K562 (cell line): ENCODE measurements around the gene C16orf92. TPM values are rescaled to one million over a fixed set of nuclear protein-coding genes. Genes with fewer than 3 reads are reported as not detected.
A peak's percentile ranks its signal among the peaks of the same experiment; 100 is the strongest.

ENCODE experiments used
- ARNT ChIP-seq, 2 experiments: fragments of 450-650 bp; IDR thresholded peaks; 2 replicates each; pipeline ENCODE4 v1.6.1; 2016; ENCODE audit warnings: mild to moderate bottlenecking in 1 of 2
- BRF1 ChIP-seq: IDR thresholded peaks from 3 replicates; pipeline ENCODE4 v1.6.1; 2011; ENCODE audit warnings: borderline replicate concordance, mild to moderate bottlenecking; ENCODE audit not compliant: insufficient read length; ENCODE audit errors: extremely low read depth
- DNMT1 ChIP-seq: fragments of 450-650 bp; IDR thresholded peaks from 2 replicates; pipeline ENCODE4 v1.6.1; 2016; ENCODE audit warnings: antibody characterized with exemption, mild to moderate bottlenecking
- EGR1 ChIP-seq: fragments of 450-650 bp; conservative IDR thresholded peaks from 2 replicates; pipeline ENCODE4 v1.6.1; 2017; ENCODE audit warnings: mild to moderate bottlenecking
- FOXP4 ChIP-seq: sonication (generic); formaldehyde crosslinking; IDR thresholded peaks from 2 replicates; pipeline ENCODE4 v1.8.0; 2022; ENCODE audit warnings: mild to moderate bottlenecking, missing genetic modification reagents, borderline replicate concordance
- GABPB1 ChIP-seq: sonication (generic); formaldehyde crosslinking; IDR thresholded peaks from 2 replicates; pipeline ENCODE4 v1.8.0; 2022; ENCODE audit warnings: mild to moderate bottlenecking, missing genetic modification reagents
- GATA2 ChIP-seq: sonication (generic); formaldehyde crosslinking; IDR thresholded peaks from 2 replicates; pipeline ENCODE4 v1.4.0; 2020; ENCODE audit warnings: mild to moderate bottlenecking, missing genetic modification reagents
- KAT2B ChIP-seq: IDR thresholded peaks from one replicate; pipeline ENCODE4 v1.6.1; 2012; ENCODE audit warnings: low read depth, mild to moderate bottlenecking, control low read depth, inconsistent platforms, low read length, moderate library complexity
- MAX ChIP-seq: sonication (generic); formaldehyde crosslinking; IDR thresholded peaks from 2 replicates; pipeline ENCODE4 v1.9.0; 2022; ENCODE audit warnings: mild to moderate bottlenecking, missing genetic modification reagents
- MTF1 ChIP-seq: fragments of 250-450 bp; sonication (Bioruptor Pico); IDR thresholded peaks from 2 replicates; pipeline ENCODE4 v1.9.0; 2021; ENCODE audit warnings: moderate library complexity, mild to moderate bottlenecking, inconsistent platforms, borderline replicate concordance
- NCOA2 ChIP-seq, 2 experiments: fragments of 450-650 bp; IDR thresholded peaks; 2 replicates each; pipeline ENCODE4 v1.6.1; 2018; ENCODE audit warnings: mild to moderate bottlenecking in 2 of 2, moderate library complexity in 1 of 2; ENCODE audit not compliant: partially characterized antibody in 2 of 2
- SMARCC2 ChIP-seq: fragments of 450-650 bp; IDR thresholded peaks from 2 replicates; pipeline ENCODE4 v1.6.1; 2017; ENCODE audit warnings: antibody characterized with exemption, moderate library complexity, mild to moderate bottlenecking, low read depth
- SRSF9 ChIP-seq: fragments of 200-400 bp; formaldehyde crosslinking; IDR thresholded peaks from 2 replicates; pipeline ENCODE4 v1.6.1; 2017; ENCODE audit warnings: low read depth, low read length, borderline replicate concordance
- ZFP1 ChIP-seq: fragments of 450-650 bp; formaldehyde crosslinking; IDR thresholded peaks from 2 replicates; pipeline ENCODE4 v1.4.0; 2020; ENCODE audit warnings: mild to moderate bottlenecking, mixed read lengths
- ZNF766 ChIP-seq: fragments of 200-800 bp; sonication (Bioruptor generic); conservative IDR thresholded peaks from 2 replicates; pipeline ENCODE4 v1.6.1; 2016; ENCODE audit warnings: missing genetic modification characterization, missing compliant biosample characterization
- polyA plus RNA-seq, 8 experiments: library from polyadenylated mRNA; depleted of rRNA in 4 of 8; stranded (reverse) in 5 of 8; unstranded in 3 of 8; fragments of >200 nt; fragmentation: Nextera tagmentation in 2 of 8; fragmentation: Illumina TruSeq in 1 of 8; extraction: Ambion mirVana in 2 of 8; extraction: Trizol in 1 of 8; gene quantifications; 2 replicates each; pipeline versions ENCODE4 v1.2.1 to v1.2.3, GENCODE V29; 2011 to 2014; ENCODE audit warnings: inconsistent platforms in 1 of 8, missing spikeins in 1 of 8
- total RNA-seq, 7 experiments: library from RNA; depleted of rRNA in 6 of 7; stranded (reverse); fragments of >200 nt in 6 of 7; fragmentation: Illumina TruSeq in 2 of 7; extraction: Trizol in 2 of 7; gene quantifications; 2 replicates each; pipeline versions ENCODE4 v1.2.1 to v1.2.3, GENCODE V29; 2011 to 2021; ENCODE audit warnings: low replicate concordance in 1 of 7
- TF ChIP-seq, protein P1 (sequence below): IDR thresholded peaks from 2 replicates; pipeline ENCODE4 v1.6.1; 2011; ENCODE audit not compliant: insufficient read length; ENCODE audit errors: extremely low read depth
- TF ChIP-seq, protein P2 (sequence below), 2 experiments: fragments of 450-650 bp; IDR thresholded peaks; 2 replicates each; pipeline ENCODE4 v1.6.1; 2016; ENCODE audit warnings: mild to moderate bottlenecking in 2 of 2, borderline replicate concordance in 1 of 2, low read depth in 1 of 2, moderate library complexity in 1 of 2

Gene C16orf92
- total and polyA plus RNA-seq, 9 of the 15 experiments (the other 6 are each of a cell fraction or from before 2014, with no cell fraction given) = not detected

GRCh38 chr16:29995324-29995910, 27.6 kb upstream of the C16orf92 start, which contains the start of gene HIRIP3 (continued):
- TF ChIP-seq NCOA2 (IDR thresholded peaks at IDR 0.05; ENCODE audit: partially characterized antibody in 2 of 2) (no peak), DNMT1 (no peak), GABPB1 (CRISPR knock-in tag) (0 out of 2 replicates have a peak, but pooled peaks have one; percentile 13), SRSF9 (no peak), MTF1 (CRISPR knock-in tag) (no peak), SMARCC2 (no peak), EGR1 (no peak; the same call in 1 of the 2 replicates), FOXP4 (0 out of 2 replicates have a peak, but pooled peaks have one; percentile 76), ZNF766 (no peak), BRF1 (no peak), MAX (CRISPR knock-in tag) (peak; percentile 90), GATA2 (0 out of 2 replicates have a peak, but pooled peaks have one; percentile 18), KAT2B (no peak), ARNT (IDR thresholded peaks at IDR 0.05) (no peak), ZFP1 (CRISPR knock-in tag) (no peak)
- TF ChIP-seq, protein P1, sequence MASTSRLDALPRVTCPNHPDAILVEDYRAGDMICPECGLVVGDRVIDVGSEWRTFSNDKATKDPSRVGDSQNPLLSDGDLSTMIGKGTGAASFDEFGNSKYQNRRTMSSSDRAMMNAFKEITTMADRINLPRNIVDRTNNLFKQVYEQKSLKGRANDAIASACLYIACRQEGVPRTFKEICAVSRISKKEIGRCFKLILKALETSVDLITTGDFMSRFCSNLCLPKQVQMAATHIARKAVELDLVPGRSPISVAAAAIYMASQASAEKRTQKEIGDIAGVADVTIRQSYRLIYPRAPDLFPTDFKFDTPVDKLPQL = no peak
- TF ChIP-seq, protein P2, sequence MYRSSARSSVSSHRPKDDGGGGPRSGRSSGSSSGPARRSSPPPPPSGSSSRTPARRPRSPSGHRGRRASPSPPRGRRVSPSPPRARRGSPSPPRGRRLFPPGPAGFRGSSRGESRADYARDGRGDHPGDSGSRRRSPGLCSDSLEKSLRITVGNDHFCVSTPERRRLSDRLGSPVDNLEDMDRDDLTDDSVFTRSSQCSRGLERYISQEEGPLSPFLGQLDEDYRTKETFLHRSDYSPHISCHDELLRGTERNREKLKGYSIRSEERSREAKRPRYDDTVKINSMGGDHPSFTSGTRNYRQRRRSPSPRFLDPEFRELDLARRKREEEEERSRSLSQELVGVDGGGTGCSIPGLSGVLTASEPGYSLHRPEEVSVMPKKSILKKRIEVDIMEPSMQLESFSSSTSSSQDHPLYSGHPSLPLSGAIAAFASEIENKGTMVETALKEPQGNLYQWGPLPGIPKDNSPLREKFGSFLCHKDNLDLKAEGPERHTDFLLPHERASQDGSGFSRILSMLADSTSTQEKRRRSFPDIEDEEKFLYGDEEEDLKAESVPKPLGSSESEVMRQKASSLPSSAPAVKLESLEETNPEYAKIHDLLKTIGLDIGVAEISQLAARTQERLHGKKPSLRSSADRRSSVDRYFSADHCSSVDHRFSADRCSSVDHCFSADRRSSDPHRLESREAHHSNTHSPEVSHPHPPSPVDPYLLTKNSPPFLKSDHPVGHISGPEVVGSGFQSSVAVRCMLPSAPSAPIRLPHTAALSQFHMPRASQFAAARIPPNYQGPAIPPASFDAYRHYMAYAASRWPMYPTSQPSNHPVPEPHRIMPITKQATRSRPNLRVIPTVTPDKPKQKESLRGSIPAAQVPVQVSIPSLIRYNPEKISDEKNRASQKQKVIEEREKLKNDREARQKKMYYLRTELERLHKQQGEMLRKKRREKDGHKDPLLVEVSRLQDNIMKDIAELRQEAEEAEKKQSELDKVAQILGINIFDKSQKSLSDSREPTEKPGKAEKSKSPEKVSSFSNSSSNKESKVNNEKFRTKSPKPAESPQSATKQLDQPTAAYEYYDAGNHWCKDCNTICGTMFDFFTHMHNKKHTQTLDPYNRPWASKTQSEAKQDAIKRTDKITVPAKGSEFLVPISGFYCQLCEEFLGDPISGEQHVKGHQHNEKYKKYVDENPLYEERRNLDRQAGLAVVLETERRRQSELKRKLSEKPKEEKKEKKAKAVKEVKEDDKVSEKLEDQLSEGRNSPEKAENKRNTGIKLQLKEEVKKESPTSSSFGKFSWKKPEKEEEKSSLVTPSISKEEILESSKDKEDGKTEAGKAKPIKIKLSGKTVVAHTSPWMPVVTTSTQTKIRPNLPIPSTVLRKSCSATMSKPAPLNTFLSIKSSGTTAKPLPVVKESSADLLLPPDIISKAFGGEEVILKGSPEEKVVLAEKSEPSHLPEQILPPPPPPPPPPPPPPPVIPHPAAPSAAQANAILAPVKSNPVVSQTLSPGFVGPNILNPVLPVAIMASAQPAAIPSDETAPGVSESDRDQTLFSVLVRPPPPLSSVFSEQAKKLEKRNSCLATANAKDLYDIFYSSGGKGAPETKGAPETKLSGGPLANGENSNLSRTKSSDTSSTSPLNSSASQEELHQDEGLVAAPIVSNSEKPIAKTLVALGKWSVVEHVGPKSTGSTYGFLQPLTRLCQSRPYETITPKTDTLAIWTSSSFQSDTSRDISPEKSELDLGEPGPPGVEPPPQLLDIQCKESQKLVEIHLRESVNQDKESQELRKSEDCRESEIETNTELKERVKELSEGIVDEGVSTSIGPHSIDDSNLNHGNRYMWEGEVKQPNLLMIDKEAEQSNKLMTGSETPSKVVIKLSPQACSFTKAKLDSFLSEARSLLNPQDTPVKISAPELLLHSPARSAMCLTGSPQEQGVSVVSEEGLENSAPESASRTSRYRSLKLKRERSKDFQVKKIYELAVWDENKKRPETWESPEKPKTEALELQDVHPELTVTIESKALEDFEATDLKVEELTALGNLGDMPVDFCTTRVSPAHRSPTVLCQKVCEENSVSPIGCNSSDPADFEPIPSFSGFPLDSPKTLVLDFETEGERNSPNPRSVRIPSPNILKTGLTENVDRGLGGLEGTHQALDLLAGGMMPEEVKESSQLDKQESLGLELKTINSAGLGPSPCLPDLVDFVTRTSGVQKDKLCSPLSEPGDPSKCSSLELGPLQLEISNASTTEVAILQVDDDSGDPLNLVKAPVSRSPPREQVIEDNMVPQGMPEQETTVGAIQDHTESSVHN (IDR thresholded peaks at IDR 0.05; ENCODE audit: borderline replicate concordance in 1 of 2, low read depth in 1 of 2) = no peak
